Raji (cell line): ENCODE results near the gene ERCC8.

Source experiments
- POLR2A ChIP-seq: IDR thresholded peaks from 2 replicates; pipeline ENCODE4 v1.6.1; 2011; ENCODE audit warnings: low read depth, low read length, control low read depth; ENCODE audit not compliant: insufficient read depth

Gene ERCC8

GRCh38 chr5:60948738-60949137 is 3.9 kb upstream of the ERCC8 start:
- TF ChIP-seq POLR2A: no peak

- TF ChIP-seq POLR2A: no peak
Observed at GRCh38 chr5:60945813-60946187, 930 bp upstream of the ERCC8 start.

- TF ChIP-seq POLR2A: no peak
Observed at GRCh38 chr5:60943624-60944023, 1.2 kb downstream of the ERCC8 start.

- no peak for TF ChIP-seq POLR2A
Observed at GRCh38 chr5:60929024-60929423, 15.8 kb downstream of the ERCC8 start.

GRCh38 chr5:60927450-60927849 is 17.4 kb downstream of the ERCC8 start:
- no peak for TF ChIP-seq POLR2A

- TF ChIP-seq POLR2A: no peak
Observed at GRCh38 chr5:60918466-60918865, 26.4 kb downstream of the ERCC8 start.

GRCh38 chr5:60916646-60917045 is 28.2 kb downstream of the ERCC8 start:
- TF ChIP-seq POLR2A: no peak

GRCh38 chr5:60903356-60903755 is 41.5 kb downstream of the ERCC8 start:
- TF ChIP-seq POLR2A: no peak

- TF ChIP-seq POLR2A: no peak
Observed at GRCh38 chr5:60896991-60897390, 47.9 kb downstream of the ERCC8 start.

GRCh38 chr5:60893521-60893920 is 51.3 kb downstream of the ERCC8 start:
- TF ChIP-seq POLR2A: no peak

GRCh38 chr5:60891667-60892066 is 53.2 kb downstream of the ERCC8 start:
- TF ChIP-seq POLR2A: no peak

- TF ChIP-seq POLR2A: no peak
Observed at GRCh38 chr5:60888359-60889061, 56.4 kb downstream of the ERCC8 start.

- no peak for TF ChIP-seq POLR2A
Observed at GRCh38 chr5:60887746-60888145, 57.1 kb downstream of the ERCC8 start.

- no peak for TF ChIP-seq POLR2A
Observed at GRCh38 chr5:60887096-60887495, 57.8 kb downstream of the ERCC8 start.

GRCh38 chr5:60886158-60886557 is 58.7 kb downstream of the ERCC8 start:
- TF ChIP-seq POLR2A: no peak

- no peak for TF ChIP-seq POLR2A
Observed at GRCh38 chr5:60883229-60883628, 61.6 kb downstream of the ERCC8 start.

- TF ChIP-seq POLR2A: no peak
Observed at GRCh38 chr5:60872892-60873291, 72.0 kb downstream of the ERCC8 start.
